RCC 7860 (cell line): ENCODE measurements around the gene SMOC2.

Experiments used
- DNase-seq: peaks from one replicate; pipeline ENCODE4 v3.0.0-alpha.2; 2015; ENCODE audit warnings: low spot score
- FAIRE-seq: peaks from 2 replicates; lab custom pipeline; 2012; peaks lifted over from hg19 to GRCh38; lab: Jason Lieb, UNC

The SMOC2 gene

GRCh38 chr6:168618546-168619315, 177.7 kb downstream of the SMOC2 start:
- FAIRE-seq: no peak
- DNase-seq: no peak

- FAIRE-seq (no peak), DNase-seq (no peak)
Observed at GRCh38 chr6:168619560-168620314, 178.8 kb downstream of the SMOC2 start.

GRCh38 chr6:168620578-168620977, 179.6 kb downstream of the SMOC2 start:
- DNase-seq (no peak), FAIRE-seq (no peak)

- DNase-seq (no peak), FAIRE-seq (no peak)
Observed at GRCh38 chr6:168623736-168624135, 182.8 kb downstream of the SMOC2 start.

GRCh38 chr6:168624540-168624939, 183.6 kb downstream of the SMOC2 start:
- no peak for DNase-seq
- FAIRE-seq: no peak

GRCh38 chr6:168624948-168625347, 184.0 kb downstream of the SMOC2 start:
- DNase-seq (no peak), FAIRE-seq (no peak)

GRCh38 chr6:168625602-168626001, 184.6 kb downstream of the SMOC2 start:
- FAIRE-seq (no peak), DNase-seq (no peak)

- DNase-seq (no peak), FAIRE-seq (no peak)
Observed at GRCh38 chr6:168626046-168626602, 185.1 kb downstream of the SMOC2 start.

- DNase-seq (no peak), FAIRE-seq (no peak)
Observed at GRCh38 chr6:168627506-168628175, 186.7 kb downstream of the SMOC2 start.

GRCh38 chr6:168628176-168628553, 187.2 kb downstream of the SMOC2 start:
- DNase-seq: no peak
- FAIRE-seq: no peak

GRCh38 chr6:168628732-168629245, 187.8 kb downstream of the SMOC2 start:
- DNase-seq (no peak), FAIRE-seq (no peak)

- DNase-seq (no peak), FAIRE-seq (no peak)
Observed at GRCh38 chr6:168631564-168631963, 190.6 kb downstream of the SMOC2 start.

- DNase-seq (no peak), FAIRE-seq (no peak)
Observed at GRCh38 chr6:168632694-168633093, 191.7 kb downstream of the SMOC2 start.

GRCh38 chr6:168634541-168635328, 193.8 kb downstream of the SMOC2 start:
- no peak for FAIRE-seq
- no peak for DNase-seq

GRCh38 chr6:168636147-168637004, 195.4 kb downstream of the SMOC2 start:
- FAIRE-seq (no peak), DNase-seq (no peak)

- FAIRE-seq: no peak
- DNase-seq: no peak
Observed at GRCh38 chr6:168637834-168638233, 196.8 kb downstream of the SMOC2 start.

- FAIRE-seq (no peak), DNase-seq (no peak)
Observed at GRCh38 chr6:168638468-168639271, 197.7 kb downstream of the SMOC2 start.

GRCh38 chr6:168640181-168640580, 199.2 kb downstream of the SMOC2 start:
- FAIRE-seq: no peak
- DNase-seq: no peak

GRCh38 chr6:168640768-168641167, 199.8 kb downstream of the SMOC2 start:
- DNase-seq (no peak), FAIRE-seq (no peak)
